Suppressor macrophage treated with lipopolysaccharide for 1 hour (primary cell): Measurements from ENCODE around the gene RAE1.
"Not testable (repeated sequence)": the region's sequence is repeated elsewhere in the genome, so short reads cannot be mapped to it uniquely, and the experiment has no call there.

ENCODE experiments used
- DNase-seq, 3 donors: peaks; one replicate each; pipeline ENCODE4 v3.0.0-alpha.2; 2020 to 2022

RAE1 gene

GRCh38 chr20:57417051-57417689 is 66.1 kb downstream of the RAE1 start:
- DNase-seq: no peak

DNA sequence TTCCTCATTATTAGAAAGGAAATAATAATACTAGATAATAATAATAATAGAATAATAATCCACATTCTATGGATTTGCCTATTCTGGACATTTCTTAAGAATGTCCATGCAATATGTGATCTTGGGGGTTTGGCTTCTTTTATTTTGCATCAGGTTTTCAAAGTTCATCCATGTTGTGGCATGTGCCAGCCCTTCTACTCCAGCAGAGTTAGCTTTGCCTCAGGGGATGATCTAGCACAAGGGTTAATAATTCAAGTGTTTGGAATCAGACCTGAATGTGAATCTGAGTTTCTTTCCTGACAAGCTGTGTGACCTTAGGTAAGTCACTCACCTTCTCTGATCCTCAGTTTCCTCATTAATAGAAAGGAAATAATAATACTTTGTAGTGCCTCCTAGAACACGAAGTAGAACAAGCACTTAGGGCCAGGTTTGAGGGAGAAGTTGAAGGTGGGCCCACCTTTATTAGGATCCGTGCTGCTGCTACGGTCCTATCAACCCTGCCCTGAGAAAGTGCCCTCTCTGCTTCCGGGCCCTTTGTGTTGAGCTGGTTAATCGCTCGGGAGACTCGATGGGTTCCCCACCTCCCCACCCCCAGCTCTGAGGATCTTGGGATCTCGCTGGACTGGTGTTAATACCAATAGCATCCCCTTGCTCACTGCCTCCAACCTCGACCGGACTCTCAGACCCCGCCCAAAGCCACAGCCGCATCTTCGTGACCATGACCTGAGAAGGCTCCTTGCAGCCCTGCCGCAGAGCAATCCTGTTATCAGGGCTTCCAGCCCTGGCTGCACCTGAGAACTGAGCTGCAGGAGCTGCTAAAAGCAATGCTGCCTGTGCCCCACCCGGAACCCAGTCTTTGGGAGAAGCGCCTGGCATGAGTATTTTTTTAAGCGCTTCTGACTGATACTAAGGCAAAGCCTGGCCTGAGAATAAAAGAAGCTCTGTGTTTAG is 67.0 kb downstream of the RAE1 start:
- DNase-seq: no peak

DNA sequence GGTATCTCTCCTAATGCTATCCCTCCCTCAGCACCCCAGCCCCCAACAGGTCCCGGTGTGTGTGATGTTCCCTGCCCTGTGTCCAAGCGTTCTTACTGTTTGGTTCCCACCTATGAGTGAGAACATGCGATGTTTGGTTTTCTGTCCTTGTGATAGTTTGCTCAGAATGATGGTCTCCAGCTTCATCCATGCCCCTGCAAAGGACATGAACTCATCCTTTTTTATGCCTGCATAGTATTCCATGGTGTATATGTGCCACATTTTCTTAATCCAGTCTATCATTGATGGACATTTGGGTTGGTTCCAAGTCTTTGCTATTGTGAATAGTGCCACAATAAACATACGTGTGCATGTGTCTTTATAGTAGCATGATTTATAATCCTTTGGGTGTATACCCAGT is 68.4 kb downstream of the RAE1 start:
- DNase-seq: not testable (repeated sequence)

GRCh38 chr20:57420571-57421252 is 69.7 kb downstream of the RAE1 start:
- DNase-seq: no peak

DNA sequence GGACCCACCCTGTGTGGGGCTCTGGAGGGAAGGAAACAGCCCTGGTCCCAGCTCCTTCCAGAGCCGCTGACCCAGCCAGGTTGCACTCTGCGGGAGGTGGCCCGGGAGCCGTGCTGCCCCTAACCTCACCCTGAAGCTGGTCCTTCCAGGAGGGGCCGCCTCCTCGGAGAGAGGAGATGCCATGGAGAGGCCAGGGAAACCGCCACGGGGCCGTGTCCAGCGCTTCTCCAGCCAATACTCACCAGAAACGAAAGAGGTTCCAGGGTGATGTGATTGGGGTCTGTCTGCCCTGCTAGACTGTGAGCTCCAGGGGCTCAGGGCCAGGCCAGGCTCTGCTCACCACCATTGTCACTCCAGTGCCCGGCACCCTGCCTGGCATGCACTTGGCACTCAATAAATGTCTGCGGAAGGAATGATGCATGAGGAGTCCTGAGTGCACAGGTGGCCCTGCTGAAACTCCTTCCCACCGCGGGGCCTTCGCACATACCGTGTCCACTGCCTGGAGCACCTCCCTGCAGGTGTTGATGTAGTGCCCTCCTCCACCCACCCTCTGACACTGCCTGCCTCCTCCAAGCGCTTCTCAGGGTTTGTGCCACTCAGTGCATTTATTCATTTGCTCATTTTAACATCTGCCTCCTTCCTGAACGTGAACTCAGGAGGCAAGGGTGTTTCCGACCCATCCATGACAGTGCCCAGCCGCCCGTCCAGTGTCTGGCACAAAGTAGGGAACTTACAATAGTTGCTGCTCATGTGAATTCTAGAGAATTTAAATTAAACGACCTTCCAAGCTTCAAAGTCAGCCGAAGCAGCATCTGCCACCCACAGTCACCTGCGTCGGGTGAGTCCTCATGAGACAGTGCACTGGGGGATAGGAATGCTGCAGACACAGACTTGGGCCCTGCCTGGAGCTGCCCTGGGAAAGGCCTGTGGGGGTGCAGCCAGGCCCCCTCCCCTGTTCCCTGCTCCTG is 70.5 kb downstream of the RAE1 start:
- no peak for DNase-seq

- no peak for DNase-seq
Observed at GRCh38 chr20:57422254-57422653, 71.2 kb downstream of the RAE1 start.

- peak; percentile 43 to 48 (median 46) for DNase-seq
Observed at GRCh38 chr20:57425150-57426013, 74.3 kb downstream of the RAE1 start.

GRCh38 chr20:57426271-57426689 is 75.2 kb downstream of the RAE1 start:
- no peak for DNase-seq

DNA sequence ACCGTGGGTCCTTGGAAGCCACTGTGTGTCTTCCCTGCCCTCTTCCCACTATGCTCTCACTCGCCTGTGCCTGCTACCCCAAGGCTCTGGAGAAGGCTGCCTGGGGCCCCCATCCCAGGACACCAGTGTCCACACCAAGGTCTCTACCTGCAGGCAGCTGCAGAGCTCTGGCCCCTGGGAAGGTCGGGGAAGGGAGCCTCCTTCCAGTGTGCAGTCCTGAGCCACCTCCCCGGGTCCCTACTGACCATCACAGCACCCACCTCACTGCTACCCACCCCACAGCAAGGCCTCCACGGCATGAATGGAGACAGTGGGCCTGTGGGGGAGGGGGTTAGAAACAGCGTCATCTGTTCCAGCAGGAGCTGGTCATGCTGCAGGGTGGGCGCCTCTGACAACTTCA is 75.8 kb downstream of the RAE1 start:
- no peak for DNase-seq

DNA sequence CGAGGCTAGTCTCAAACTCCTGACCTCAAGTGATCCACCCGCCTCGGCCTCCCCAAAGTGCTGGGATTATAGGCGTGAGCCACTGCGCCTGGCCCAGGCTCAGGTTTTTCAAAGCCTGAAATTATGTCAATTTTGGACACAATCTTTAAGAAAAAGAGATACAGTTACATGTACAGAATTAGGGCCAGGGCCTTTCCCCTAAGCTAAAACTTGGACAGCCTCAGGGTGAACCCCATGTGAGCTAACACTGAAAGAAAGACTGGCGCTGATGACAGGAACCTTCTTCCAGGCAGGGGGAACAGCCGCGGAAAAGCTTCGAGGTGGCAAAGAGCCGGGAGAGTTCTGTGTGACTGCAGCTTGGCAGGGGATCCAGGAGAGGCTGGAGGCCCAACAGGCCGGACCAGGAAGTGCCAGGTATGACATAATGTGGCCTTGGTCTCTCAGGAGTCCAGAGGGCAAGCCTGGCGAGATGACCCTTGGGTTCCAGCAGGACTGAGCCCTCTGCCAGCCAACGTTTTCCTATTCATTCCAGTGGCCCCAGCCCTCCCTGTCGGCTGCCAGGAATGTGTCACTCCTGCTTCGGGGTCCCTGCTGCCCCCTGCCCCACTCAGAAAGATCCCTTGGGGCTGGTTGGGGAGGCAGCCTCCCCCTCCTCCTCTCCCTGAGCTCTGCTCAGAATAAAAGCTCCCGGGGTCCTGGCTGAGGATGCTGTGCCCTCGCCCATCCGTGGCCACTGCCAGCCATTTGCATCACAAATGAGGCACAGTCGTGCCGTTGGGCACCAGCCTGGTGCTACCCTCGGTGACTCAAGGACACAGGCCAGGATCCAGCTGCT is 77.5 kb downstream of the RAE1 start:
- no peak for DNase-seq
